H1 (cell line): ENCODE data around the gene SLC37A2. TPM values are rescaled to one million over a fixed set of nuclear protein-coding genes. Genes with fewer than 3 reads are reported as not detected.

Source experiments
- CTCF ChIA-PET: fragments of 300-600 bp; sonication (Branson Sonifier 250); formaldehyde crosslinking; loops from one replicate; lab custom pipeline; 2021; ENCODE audit not compliant: partially characterized antibody; lab: Charles Lee
- POLR2A ChIA-PET: fragments of 300-600 bp; sonication (Branson Sonifier 250); formaldehyde crosslinking; loops from one replicate; lab custom pipeline; 2021; ENCODE audit warnings: inconsistent platforms; ENCODE audit not compliant: partially characterized antibody; lab: Charles Lee
- DNase-seq, 2 experiments: peaks; one replicate each; pipeline versions ENCODE4 v3.0.0 to v3.0.0-alpha.2; 2010 to 2022; ENCODE audit warnings: low spot score in 2 of 2, low read depth in 1 of 2, mixed read lengths in 1 of 2
- FAIRE-seq: peaks from 2 replicates; lab custom pipeline; 2011; peaks lifted over from hg19 to GRCh38; lab: Jason Lieb, UNC
- H2AFZ ChIP-seq: 2 replicates; pipeline ENCODE4 v1.8.1; 2012; ENCODE audit warnings: low read length, inconsistent platforms
- H2AK5ac ChIP-seq: 2 replicates; pipeline ENCODE4 v1.6.1; 2013; ENCODE audit warnings: low read depth, low read length
- H2BK120ac ChIP-seq: replicated peaks from 2 replicates; pipeline ENCODE3; 2013; ENCODE audit warnings: low read depth, low read length, inconsistent platforms
- H2BK12ac ChIP-seq: 2 replicates; pipeline ENCODE4 v1.6.1; 2013; ENCODE audit warnings: low read depth, low read length
- H2BK15ac ChIP-seq: 2 replicates; pipeline ENCODE4 v1.6.1; 2013; ENCODE audit warnings: low read length
- H2BK20ac ChIP-seq: 2 replicates; pipeline ENCODE4 v1.6.1; 2013; ENCODE audit warnings: low read length
- H2BK5ac ChIP-seq: 2 replicates; pipeline ENCODE4 v1.6.1; 2013; ENCODE audit warnings: low read depth, low read length
- H3K14ac ChIP-seq: 2 replicates; pipeline ENCODE4 v1.6.1; 2013; ENCODE audit warnings: inconsistent platforms; ENCODE audit not compliant: insufficient read length
- H3K18ac ChIP-seq: 2 replicates; pipeline ENCODE4 v1.6.1; 2013; ENCODE audit warnings: low read length; ENCODE audit errors: extremely low read depth
- H3K23ac ChIP-seq: 2 replicates; pipeline ENCODE4 v1.6.1; 2013; ENCODE audit warnings: inconsistent platforms; ENCODE audit not compliant: insufficient read length
- H3K23me2 ChIP-seq: 2 replicates; pipeline ENCODE4 v1.6.1; 2013; ENCODE audit warnings: low read depth, low read length
- H3K27ac ChIP-seq: 2 replicates; pipeline ENCODE4 v1.6.1; 2011; ENCODE audit warnings: low read depth, low read length, inconsistent platforms
- H3K27me3 ChIP-seq, 4 experiments: replicated peaks in 1 of 4; 1 replicate in 1 of 4; 2 replicates in 3 of 4; pipeline versions ENCODE4 v1.6.1 to v1.8.1; 2011 to 2013; ENCODE audit warnings: low read length in 3 of 4, mild to moderate bottlenecking in 3 of 4, inconsistent platforms in 2 of 4, mixed read lengths in 2 of 4, moderate library complexity in 1 of 4; ENCODE audit not compliant: control insufficient read depth in 3 of 4, insufficient read depth in 3 of 4; ENCODE audit errors: extremely low read depth in 1 of 4
- H3K36me3 ChIP-seq, 4 experiments: 2 replicates each; pipeline versions ENCODE4 v1.6.1 to v1.8.1; 2011 to 2013; ENCODE audit warnings: mild to moderate bottlenecking in 4 of 4, low read length in 3 of 4, moderate library complexity in 2 of 4, control low read depth in 1 of 4, inconsistent platforms in 1 of 4; ENCODE audit not compliant: insufficient read depth in 4 of 4, control insufficient read depth in 2 of 4
- H3K4ac ChIP-seq: replicated peaks from 2 replicates; pipeline ENCODE3; 2013; ENCODE audit warnings: low read length, low read depth, mixed read lengths, inconsistent platforms; ENCODE audit not compliant: insufficient read length
- H3K4me1 ChIP-seq, 4 experiments: replicated peaks in 1 of 4; 1 replicate in 1 of 4; 2 replicates in 3 of 4; pipeline versions ENCODE4 v1.6.1 to v1.8.1; 2011 to 2013; ENCODE audit warnings: low read length in 3 of 4, inconsistent platforms in 2 of 4, mixed read lengths in 1 of 4; ENCODE audit not compliant: insufficient read depth in 4 of 4, control insufficient read depth in 3 of 4
- H3K4me2 ChIP-seq, 2 experiments: 2 replicates each; pipeline versions ENCODE4 v1.6.1 to v1.8.1; 2011 to 2013; ENCODE audit warnings: low read depth in 2 of 2, low read length in 2 of 2, control low read depth in 1 of 2, inconsistent platforms in 1 of 2, mild to moderate bottlenecking in 1 of 2; ENCODE audit not compliant: insufficient read depth in 1 of 2
- H3K4me3 ChIP-seq, 4 experiments: fragments of 200-600, 300-600 bp in 1 of 4; sonication (generic), shearing (Covaris generic), sonication (Bioruptor Twin) in 1 of 4; 2 replicates each; pipeline versions ENCODE4 v1.5.1 to v1.8.1; 2011 to 2016; ENCODE audit warnings: low read length in 4 of 4, low read depth in 3 of 4, control low read depth in 2 of 4, inconsistent platforms in 2 of 4, mild to moderate bottlenecking in 2 of 4, mixed read lengths in 1 of 4, moderate library complexity in 1 of 4; ENCODE audit not compliant: insufficient read depth in 2 of 4; ENCODE audit errors: extremely low read depth in 1 of 4
- H3K56ac ChIP-seq: replicated peaks from 2 replicates; pipeline ENCODE3; 2013; ENCODE audit warnings: low read depth, mild to moderate bottlenecking, mixed read lengths, low read length, inconsistent platforms; ENCODE audit not compliant: insufficient read length
- H3K79me1 ChIP-seq: 2 replicates; pipeline ENCODE4 v1.6.1; 2013; ENCODE audit warnings: low read depth, low read length, control low read depth
- H3K79me2 ChIP-seq, 2 experiments: 2 replicates each; pipeline versions ENCODE4 v1.6.1 to v1.8.1; 2012 to 2013; ENCODE audit warnings: low read length in 2 of 2, mild to moderate bottlenecking in 2 of 2, inconsistent platforms in 1 of 2; ENCODE audit not compliant: insufficient read depth in 2 of 2, control insufficient read depth in 1 of 2
- H3K9ac ChIP-seq, 4 experiments: replicated peaks in 1 of 4; 1 replicate in 1 of 4; 2 replicates in 3 of 4; pipeline versions ENCODE4 v1.6.1 to v1.8.1; 2011 to 2013; ENCODE audit warnings: low read depth in 3 of 4, low read length in 3 of 4, control low read depth in 2 of 4, mild to moderate bottlenecking in 2 of 4, moderate library complexity in 2 of 4, inconsistent platforms in 1 of 4; ENCODE audit errors: extremely low read depth in 1 of 4
- H3K9me3 ChIP-seq, 2 experiments: 2 replicates each; pipeline versions ENCODE4 v1.6.1 to v1.8.1; 2012 to 2013; ENCODE audit warnings: mild to moderate bottlenecking in 2 of 2, moderate library complexity in 2 of 2, control low read depth in 1 of 2, inconsistent platforms in 1 of 2, low read depth in 1 of 2, low read length in 1 of 2, mixed read lengths in 1 of 2; ENCODE audit not compliant: insufficient read depth in 2 of 2
- H4K20me1 ChIP-seq, 2 experiments: replicated peaks in 1 of 2; 2 replicates each; pipeline versions ENCODE3 to v1.8.1; 2011 to 2013; ENCODE audit warnings: inconsistent platforms in 2 of 2, low read length in 2 of 2, mild to moderate bottlenecking in 1 of 2; ENCODE audit not compliant: insufficient read depth in 2 of 2, control insufficient read depth in 1 of 2
- H4K5ac ChIP-seq: 2 replicates; pipeline ENCODE4 v1.6.1; 2013; ENCODE audit warnings: low read length, low read depth, mixed read lengths, inconsistent platforms; ENCODE audit not compliant: insufficient read length
- H4K8ac ChIP-seq: 2 replicates; pipeline ENCODE4 v1.8.0; 2013; ENCODE audit warnings: mild to moderate bottlenecking, moderate library complexity, low read length, inconsistent platforms; ENCODE audit not compliant: insufficient read depth; ENCODE audit errors: extremely low read depth
- H4K91ac ChIP-seq: replicated peaks from 2 replicates; pipeline ENCODE3; 2013; ENCODE audit warnings: low read length, mixed read lengths, inconsistent platforms; ENCODE audit not compliant: insufficient read length
- BACH1 ChIP-seq: IDR thresholded peaks from 2 replicates; pipeline ENCODE4 v1.6.1; 2012; ENCODE audit warnings: low read length, improper control_type of control experiment
- BCL11A ChIP-seq, 2 experiments: IDR thresholded peaks; one replicate each; pipeline ENCODE4 v1.6.1; 2011; ENCODE audit warnings: low read depth in 2 of 2, low read length in 2 of 2, mild to moderate bottlenecking in 2 of 2
- CHD2 ChIP-seq: IDR thresholded peaks from 2 replicates; pipeline ENCODE4 v1.6.1; 2012; ENCODE audit warnings: low read length, improper control_type of control experiment
- GTF2F1 ChIP-seq: IDR thresholded peaks from 2 replicates; pipeline ENCODE4 v1.6.1; 2012; ENCODE audit warnings: low read depth, low read length, improper control_type of control experiment, borderline replicate concordance
- HDAC6 ChIP-seq: IDR thresholded peaks from one replicate; pipeline ENCODE4 v1.7.1; 2012; ENCODE audit warnings: low read depth, mild to moderate bottlenecking, inconsistent platforms, low read length, moderate library complexity
- KDM5A ChIP-seq: fragments of 200-600 bp; IDR thresholded peaks from 2 replicates; pipeline ENCODE4 v1.7.1; 2012; ENCODE audit warnings: mild to moderate bottlenecking, low read length, inconsistent platforms, mixed read lengths
- MAFK ChIP-seq: IDR thresholded peaks from 2 replicates; pipeline ENCODE4 v1.6.1; 2012; ENCODE audit warnings: low read depth, mild to moderate bottlenecking, improper control_type of control experiment, low read length
- NRF1 ChIP-seq: IDR thresholded peaks from 2 replicates; pipeline ENCODE4 v1.6.1; 2011; ENCODE audit warnings: mild to moderate bottlenecking, low read depth, low read length, improper control_type of control experiment
- PHF8 ChIP-seq: fragments of 200-600 bp; sonication (generic); conservative IDR thresholded peaks from 2 replicates; pipeline ENCODE4 v1.7.1; 2012; ENCODE audit warnings: low read depth, mild to moderate bottlenecking, inconsistent platforms, low read length, moderate library complexity
- RAD21 ChIP-seq, 2 experiments: IDR thresholded peaks in 1 of 2; conservative IDR thresholded peaks in 1 of 2; 2 replicates each; pipeline ENCODE4 v1.6.1; 2011; ENCODE audit warnings: low read depth in 2 of 2, low read length in 2 of 2, improper control_type of control experiment in 1 of 2, inconsistent platforms in 1 of 2, mild to moderate bottlenecking in 1 of 2, moderate library complexity in 1 of 2
- TAF7 ChIP-seq: optimal IDR thresholded peaks from 2 replicates; pipeline ENCODE3; 2011; ENCODE audit warnings: low read depth, mild to moderate bottlenecking, inconsistent platforms, low read length, moderate library complexity, borderline replicate concordance
- YY1 ChIP-seq: IDR thresholded peaks from 2 replicates; pipeline ENCODE4 v1.6.1; 2011; ENCODE audit warnings: low read depth, mild to moderate bottlenecking, low read length
- ZNF274 ChIP-seq: IDR thresholded peaks from 2 replicates; pipeline ENCODE4 v1.7.0; 2012; ENCODE audit warnings: low read length, borderline replicate concordance; ENCODE audit errors: extremely low read depth
- polyA plus RNA-seq, 7 experiments: library from polyadenylated mRNA; depleted of rRNA in 3 of 7; stranded (reverse) in 5 of 7; unstranded in 2 of 7; fragments of >200 nt in 5 of 7; fragments of 200-250 nt in 2 of 7; gene quantifications; 1 replicate in 5 of 7; 2 replicates in 1 of 7; 4 replicates in 1 of 7; pipeline versions ENCODE4 v1.2.1 to v1.2.3, GENCODE V29; 2011 to 2013; ENCODE audit warnings: missing spikeins in 2 of 7, mixed read lengths in 2 of 7
- total RNA-seq: library from RNA; stranded (reverse); fragmentation: NEBNext Ultra II Directional; extraction: Animal tissue kit (Norgen Biotek cat#: 25700); gene quantifications from 2 replicates; pipeline ENCODE4 v1.2.1, GENCODE V29; 2021
- TF ChIP-seq, protein P1 (sequence below): IDR thresholded peaks from 2 replicates; pipeline ENCODE4 v1.6.1; 2011; ENCODE audit warnings: low read depth, mild to moderate bottlenecking, low read length; ENCODE audit not compliant: insufficient read depth
- TF ChIP-seq, protein P2 (sequence below): IDR thresholded peaks from 2 replicates; pipeline ENCODE4 v1.6.1; 2012; ENCODE audit warnings: inconsistent platforms

The SLC37A2 gene
- total and polyA plus RNA-seq, 2 of the 8 experiments (the other 6 are each of a cell fraction or from before 2014, with no cell fraction given): 1.3 to 1.9 TPM

DNA sequence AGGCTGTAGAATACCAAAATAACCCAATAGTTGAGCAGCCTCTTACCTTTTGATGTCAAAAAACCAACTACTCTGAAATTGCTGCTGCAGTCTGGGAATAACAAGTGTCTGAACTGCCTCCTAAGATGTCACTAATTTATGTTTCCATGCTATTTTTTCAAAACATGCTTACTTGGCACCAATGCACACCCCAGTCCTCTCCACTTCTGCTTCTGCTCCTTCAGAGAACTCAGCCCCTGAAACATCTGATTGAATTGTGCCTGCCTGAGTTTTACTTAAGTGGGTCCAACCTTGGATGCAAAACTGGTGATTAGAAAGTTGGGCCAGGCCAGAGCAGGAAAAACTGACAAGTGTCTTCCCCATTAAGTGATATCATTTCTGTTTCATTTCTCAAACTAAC, 72.9 kb downstream of the SLC37A2 start:
- Histone ChIP-seq H2AK5ac (no peak overlapping the region), H3K56ac (no peak overlapping the region), H4K8ac (no peak overlapping the region), H4K91ac (no peak overlapping the region), H3K18ac (no peak overlapping the region), H3K9me3 (no peaks in the 10 kb centered on the region), H3K14ac (no peak overlapping the region), H3K4ac (no peak overlapping the region), H3K79me2 (no peaks in the 10 kb centered on the region; a peak in 1 of 4 replicates), H3K36me3 (no peaks in the 10 kb centered on the region), H4K20me1 (no peaks in the 10 kb centered on the region), H2AFZ (no peak overlapping the region), H3K23ac (no peak overlapping the region), H3K4me1 (peaks cover 6 to 23% (median 14%) of the 10 kb centered on the region in 4 experiments), H3K27ac (no peak overlapping the region), H3K4me3 (no peak overlapping the region), H4K5ac (no peak overlapping the region), H3K9ac (no peak overlapping the region), H2BK12ac (no peak overlapping the region), H2BK120ac (no peak overlapping the region), H3K4me2 (no peak overlapping the region), H2BK5ac (no peak overlapping the region), H2BK20ac (no peak overlapping the region), H3K23me2 (no peaks in the 10 kb centered on the region; the same call in 1 of the 2 replicates)
- ChIA-PET POLR2A (no interaction called here), CTCF (interaction anchor here (0.7 to 9.0 kb wide), 4 partner anchors 11 to 215 kb away, joined by 3 to 148 read pairs (median 5); no protein-coding TSS in a partner anchor)
- DNase-seq: no peak
- no peak for FAIRE-seq
- TF ChIP-seq ZNF274 (no peak), CHD2 (no peak), HDAC6 (no peak), BACH1 (no peak), YY1 (no peak), TAF7 (no peak), BCL11A (IDR thresholded peaks at IDR 0.05; ENCODE audit: low read depth in 2 of 2, low read length in 2 of 2) (no peak), RAD21 (IDR thresholded peaks at IDR 0.05 in 1 of 2, conservative IDR thresholded peaks at IDR 0.05 in 1 of 2; ENCODE audit: low read depth in 2 of 2, low read length in 2 of 2) (no peak), MAFK (no peak), PHF8 (no peak), NRF1 (no peak), KDM5A (no peak), GTF2F1 (no peak)
- TF ChIP-seq, protein P1, sequence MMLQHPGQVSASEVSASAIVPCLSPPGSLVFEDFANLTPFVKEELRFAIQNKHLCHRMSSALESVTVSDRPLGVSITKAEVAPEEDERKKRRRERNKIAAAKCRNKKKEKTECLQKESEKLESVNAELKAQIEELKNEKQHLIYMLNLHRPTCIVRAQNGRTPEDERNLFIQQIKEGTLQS: no peak
- TF ChIP-seq, protein P2, sequence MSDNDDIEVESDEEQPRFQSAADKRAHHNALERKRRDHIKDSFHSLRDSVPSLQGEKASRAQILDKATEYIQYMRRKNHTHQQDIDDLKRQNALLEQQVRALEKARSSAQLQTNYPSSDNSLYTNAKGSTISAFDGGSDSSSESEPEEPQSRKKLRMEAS: no peak
- TF ChIP-seq, all 59 proteins: peak for 0
- H2BK15ac ChIP-seq: no peak overlapping the region
- no peaks in the 10 kb centered on the region for H3K79me1 ChIP-seq
- H3K27me3 ChIP-seq: peaks cover 5 to 27% (median 20%) of the 10 kb centered on the region in 4 experiments
